ENCODE data around the gene VMP1.
"Not testable (repeated sequence)": the region's sequence is repeated elsewhere in the genome, so short reads cannot be mapped to it uniquely, and the experiment has no call there.

The VMP1 gene

GRCh38 chr17:59754552-59754951 is 47.1 kb downstream of the VMP1 start:
- DNase-seq (ENCODE audit: low read depth in 2 of 2), result peak; percentile 7 to 15

GRCh38 chr17:59755069-59755468 is 47.6 kb downstream of the VMP1 start:
- DNase-seq (ENCODE audit: low read depth in 2 of 2), result not testable (repeated sequence)

- no peak for DNase-seq (ENCODE audit: low read depth in 2 of 2)
Observed at GRCh38 chr17:59756236-59756818, 48.9 kb downstream of the VMP1 start.

- DNase-seq (ENCODE audit: low read depth in 2 of 2), result no peak
Observed at GRCh38 chr17:59757043-59757442, 49.6 kb downstream of the VMP1 start.

- no peak for DNase-seq (ENCODE audit: low read depth in 2 of 2)
Observed at GRCh38 chr17:59757470-59757869, 50.0 kb downstream of the VMP1 start.

GRCh38 chr17:59757881-59758385 is 50.5 kb downstream of the VMP1 start:
- DNase-seq (ENCODE audit: low read depth in 2 of 2), result no peak

- DNase-seq (ENCODE audit: low read depth in 2 of 2), result not testable (repeated sequence)
Observed at GRCh38 chr17:59758998-59759651, 51.7 kb downstream of the VMP1 start.

- no peak for DNase-seq (ENCODE audit: low read depth in 2 of 2)
Observed at GRCh38 chr17:59760160-59760559, 52.7 kb downstream of the VMP1 start.

- no peak for DNase-seq (ENCODE audit: low read depth in 2 of 2)
Observed at GRCh38 chr17:59761385-59762048, 54.1 kb downstream of the VMP1 start.

GRCh38 chr17:59762049-59762823 is 54.8 kb downstream of the VMP1 start:
- no peak for DNase-seq (ENCODE audit: low read depth in 2 of 2)

GRCh38 chr17:59762824-59763374 is 55.4 kb downstream of the VMP1 start:
- DNase-seq (ENCODE audit: low read depth in 2 of 2), result no peak

GRCh38 chr17:59763861-59764260 is 56.4 kb downstream of the VMP1 start:
- DNase-seq (ENCODE audit: low read depth in 2 of 2), result no peak

- no peak for DNase-seq (ENCODE audit: low read depth in 2 of 2)
Observed at GRCh38 chr17:59764292-59764741, 56.9 kb downstream of the VMP1 start.

- no peak for DNase-seq (ENCODE audit: low read depth in 2 of 2)
Observed at GRCh38 chr17:59765038-59765437, 57.6 kb downstream of the VMP1 start.

GRCh38 chr17:59766491-59766890 is 59.0 kb downstream of the VMP1 start:
- no peak for DNase-seq (ENCODE audit: low read depth in 2 of 2)

GRCh38 chr17:59767176-59767575 is 59.7 kb downstream of the VMP1 start:
- no peak for DNase-seq (ENCODE audit: low read depth in 2 of 2)

- no peak for DNase-seq (ENCODE audit: low read depth in 2 of 2)
Observed at GRCh38 chr17:59769887-59770286, 62.4 kb downstream of the VMP1 start.

- no peak for DNase-seq (ENCODE audit: low read depth in 2 of 2)
Observed at GRCh38 chr17:59771093-59771492, 63.6 kb downstream of the VMP1 start.

GRCh38 chr17:59775786-59776350 is 68.4 kb downstream of the VMP1 start:
- DNase-seq (ENCODE audit: low read depth in 2 of 2), result no peak

GRCh38 chr17:59776577-59776976 is 69.1 kb downstream of the VMP1 start:
- DNase-seq (ENCODE audit: low read depth in 2 of 2), result no peak

GRCh38 chr17:59777033-59777432 is 69.6 kb downstream of the VMP1 start:
- no peak for DNase-seq (ENCODE audit: low read depth in 2 of 2)

All from stimulated activated CD8-positive, alpha-beta memory T cell treated with anti-CD3 and anti-CD28 coated beads, Interleukin-15, amount 100 ng/mL, for 4 hours (primary cell).